Endodermal cell (in vitro differentiated cells): Measurements from ENCODE around the gene BRD1. TPM values are rescaled to one million over a fixed set of nuclear protein-coding genes. Genes with fewer than 3 reads are reported as not detected.

Source experiments
- DNase-seq: peaks from one replicate; pipeline ENCODE4 v3.0.0-alpha.2; 2017
- H3K27ac ChIP-seq: 2 replicates; pipeline ENCODE4 v1.5.1; 2013; ENCODE audit warnings: mild to moderate bottlenecking, low read depth, low read length, moderate library complexity
- H3K27me3 ChIP-seq: 2 replicates; pipeline ENCODE4 v1.6.1; 2013; ENCODE audit warnings: mild to moderate bottlenecking, low read length, moderate library complexity; ENCODE audit not compliant: insufficient read depth, control insufficient read depth, poor library complexity, severe bottlenecking
- H3K36me3 ChIP-seq: 2 replicates; pipeline ENCODE4 v1.7.0; 2013; ENCODE audit warnings: mild to moderate bottlenecking, low read length, moderate library complexity; ENCODE audit not compliant: control insufficient read depth, insufficient read depth
- H3K4me1 ChIP-seq: one replicate; pipeline ENCODE4 v1.7.0; 2013; ENCODE audit warnings: low read length; ENCODE audit not compliant: control insufficient read depth, insufficient read depth
- H3K4me3 ChIP-seq: 2 replicates; pipeline ENCODE4 v1.5.1; 2013; ENCODE audit warnings: mild to moderate bottlenecking, low read length, moderate library complexity
- H3K9ac ChIP-seq: 2 replicates; pipeline ENCODE4 v1.6.1; 2013; ENCODE audit warnings: mild to moderate bottlenecking, low read length, moderate library complexity; ENCODE audit not compliant: poor library complexity, severe bottlenecking; ENCODE audit errors: extremely low read depth
- H3K9me3 ChIP-seq: 2 replicates; pipeline ENCODE4 v1.6.1; 2013; ENCODE audit warnings: mild to moderate bottlenecking, low read length, moderate library complexity; ENCODE audit not compliant: control insufficient read depth
- H3K27ac Mint-ChIP-seq: 2 replicates; pipeline ENCODE4 v1.8.0; 2020; ENCODE audit warnings: mixed read lengths
- H3K27me3 Mint-ChIP-seq: 2 replicates; pipeline ENCODE4 v1.8.0; 2021; ENCODE audit warnings: mild to moderate bottlenecking, mixed read lengths; ENCODE audit not compliant: insufficient read depth
- H3K36me3 Mint-ChIP-seq: 2 replicates; pipeline ENCODE4 v1.8.0; 2020; ENCODE audit warnings: low read depth, mixed read lengths
- H3K4me1 Mint-ChIP-seq: 2 replicates; pipeline ENCODE4 v1.8.0; 2020; ENCODE audit warnings: mixed read lengths
- H3K4me3 Mint-ChIP-seq: 2 replicates; pipeline ENCODE4 v1.8.0; 2020; ENCODE audit warnings: mild to moderate bottlenecking, moderate library complexity, mixed read lengths
- H3K9me3 Mint-ChIP-seq: 2 replicates; pipeline ENCODE4 v1.8.0; 2020; ENCODE audit warnings: mild to moderate bottlenecking, mixed read lengths
- CTCF ChIP-seq: fragments of 200-600 bp; sonication (generic); conservative IDR thresholded peaks from 2 replicates; pipeline ENCODE4 v1.5.0; 2021; ENCODE audit warnings: antibody characterized with exemption, mild to moderate bottlenecking
- WGBS, 2 experiments: methylation state at CpG; one replicate each; pipeline versions ENCODE4 v1.1.5 to v1.1.7; 2013; ENCODE audit warnings: missing lambda C conversion rate in 2 of 2, mixed read lengths in 1 of 2; ENCODE audit not compliant: insufficient coverage in 1 of 2, insufficient read length in 1 of 2; 5-methylcytosine and 5-hydroxymethylcytosine counted together
- total RNA-seq, 2 donors: library from RNA; stranded (reverse); fragmentation: NEBNext Ultra II Directional in 1 of 2; extraction: Animal tissue kit (Norgen Biotek cat#: 25700) in 1 of 2; gene quantifications; 2 replicates in 1 of 2; 3 replicates in 1 of 2; pipeline ENCODE4 v1.2.1, GENCODE V29; 2021

BRD1 gene
- total RNA-seq, 2 donors from 2014 or later = 49.5 to 54.9 TPM

- WGBS, 2 experiments = 95 to 98% methylated on average over 7 of the region's 7 CpGs
- peak overlapping the region; percentile 52 for H3K27ac Mint-ChIP-seq
These were observed 6.7 kb downstream of the BRD1 start for GRCh38 chr22:49820984-49821383.

GRCh38 chr22:49817359-49817758 is 10.3 kb downstream of the BRD1 start:
- Histone ChIP-seq H3K27ac (no peak overlapping the region), H3K9me3 (no peaks in the 10 kb centered on the region), H3K36me3 (peaks cover 86% of the 10 kb centered on the region), H3K9ac (no peak overlapping the region), H3K4me1 (no peaks in the 10 kb centered on the region), H3K27me3 (no peaks in the 10 kb centered on the region), H3K4me3 (no peak overlapping the region)
- no peak for TF ChIP-seq CTCF
- Mint-ChIP-seq H3K4me1 (peaks cover 3% of the 10 kb centered on the region), H3K4me3 (no peak overlapping the region), H3K27ac (no peak overlapping the region), H3K9me3 (no peaks in the 10 kb centered on the region), H3K27me3 (no peaks in the 10 kb centered on the region), H3K36me3 (peaks cover 87% of the 10 kb centered on the region)
- no peak for DNase-seq
- WGBS, 2 experiments = 80 to 82% methylated on average over 3 of the region's 3 CpGs

More at GRCh38 chr22:49820984-49821383, 6.7 kb downstream of the BRD1 start:
- Histone ChIP-seq H3K36me3 (peaks cover 92% of the 10 kb centered on the region), H3K4me1 (no peaks in the 10 kb centered on the region), H3K9me3 (no peaks in the 10 kb centered on the region), H3K9ac (no peak overlapping the region), H3K27ac (no peak overlapping the region), H3K4me3 (no peak overlapping the region), H3K27me3 (no peaks in the 10 kb centered on the region)
- peak; percentile 16 for TF ChIP-seq CTCF
- Mint-ChIP-seq H3K27me3 (no peaks in the 10 kb centered on the region), H3K4me1 (peaks cover 29% of the 10 kb centered on the region), H3K4me3 (no peak overlapping the region), H3K9me3 (no peaks in the 10 kb centered on the region), H3K36me3 (peaks cover 88% of the 10 kb centered on the region)
- no peak for DNase-seq

GRCh38 chr22:49815641-49816091 is 12.0 kb downstream of the BRD1 start:
- peaks cover 84% of the 10 kb centered on the region for H3K36me3 Mint-ChIP-seq
- no peak overlapping the region for H3K27ac Mint-ChIP-seq
- no peak for DNase-seq
- Histone ChIP-seq H3K9me3 (no peaks in the 10 kb centered on the region), H3K4me3 (no peak overlapping the region), H3K9ac (no peak overlapping the region), H3K36me3 (peaks cover 85% of the 10 kb centered on the region), H3K4me1 (no peaks in the 10 kb centered on the region), H3K27me3 (no peaks in the 10 kb centered on the region), H3K27ac (no peak overlapping the region)
- H3K9me3 Mint-ChIP-seq = no peaks in the 10 kb centered on the region
- H3K4me3 Mint-ChIP-seq = no peak overlapping the region
- no peak for TF ChIP-seq CTCF
- H3K27me3 Mint-ChIP-seq = no peaks in the 10 kb centered on the region
- H3K4me1 Mint-ChIP-seq = no peaks in the 10 kb centered on the region
- WGBS, 2 experiments = 94 to 100% methylated on average over 5 to 15 of the region's 15 CpGs
